ENCODE results near the gene SKIC8.

The SKIC8 gene

GRCh38 chr15:78292219-78292618 is 7.2 kb downstream of the SKIC8 start:
- Histone ChIP-seq H3K4me3 (ENCODE audit: low read depth, low read length) (no peak overlapping the region), H3K27me3 (ENCODE audit: insufficient read depth, low read depth, severe bottlenecking) (no peaks in the 10 kb centered on the region), H3K27ac (no peak overlapping the region), H3K36me3 (no peaks in the 10 kb centered on the region; the same call in 1 of the 2 replicates), H3K9me3 (ENCODE audit: severe bottlenecking) (no peaks in the 10 kb centered on the region)
- DNase-seq, result no peak
- TF ChIP-seq, protein P1, sequence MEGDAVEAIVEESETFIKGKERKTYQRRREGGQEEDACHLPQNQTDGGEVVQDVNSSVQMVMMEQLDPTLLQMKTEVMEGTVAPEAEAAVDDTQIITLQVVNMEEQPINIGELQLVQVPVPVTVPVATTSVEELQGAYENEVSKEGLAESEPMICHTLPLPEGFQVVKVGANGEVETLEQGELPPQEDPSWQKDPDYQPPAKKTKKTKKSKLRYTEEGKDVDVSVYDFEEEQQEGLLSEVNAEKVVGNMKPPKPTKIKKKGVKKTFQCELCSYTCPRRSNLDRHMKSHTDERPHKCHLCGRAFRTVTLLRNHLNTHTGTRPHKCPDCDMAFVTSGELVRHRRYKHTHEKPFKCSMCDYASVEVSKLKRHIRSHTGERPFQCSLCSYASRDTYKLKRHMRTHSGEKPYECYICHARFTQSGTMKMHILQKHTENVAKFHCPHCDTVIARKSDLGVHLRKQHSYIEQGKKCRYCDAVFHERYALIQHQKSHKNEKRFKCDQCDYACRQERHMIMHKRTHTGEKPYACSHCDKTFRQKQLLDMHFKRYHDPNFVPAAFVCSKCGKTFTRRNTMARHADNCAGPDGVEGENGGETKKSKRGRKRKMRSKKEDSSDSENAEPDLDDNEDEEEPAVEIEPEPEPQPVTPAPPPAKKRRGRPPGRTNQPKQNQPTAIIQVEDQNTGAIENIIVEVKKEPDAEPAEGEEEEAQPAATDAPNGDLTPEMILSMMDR (IDR thresholded peaks at IDR 0.05; ENCODE audit: low read depth, low read length), result no peak

DNA sequence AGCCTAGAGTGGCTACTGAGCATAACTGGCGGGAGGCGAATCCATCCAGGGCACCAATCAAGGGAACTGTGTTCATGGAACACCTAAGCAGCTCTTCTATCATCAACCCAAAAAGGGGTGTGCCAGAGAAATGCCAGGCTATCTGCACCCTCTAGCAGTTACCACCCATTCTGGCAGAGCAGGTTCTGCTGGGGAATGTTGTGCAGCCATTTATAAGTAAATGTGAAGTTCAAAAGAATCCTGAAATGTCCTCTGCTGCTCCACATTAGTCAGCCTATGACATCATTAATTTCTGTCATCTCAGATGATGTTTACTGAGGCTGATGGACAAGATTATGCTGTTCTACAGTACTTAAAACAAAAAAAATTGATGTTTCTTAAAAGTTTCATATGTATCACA is 7.7 kb downstream of the SKIC8 start:
- DNase-seq, result no peak
- H3K36me3 ChIP-seq, result no peaks in the 10 kb centered on the region; the same call in 1 of the 2 replicates
- H3K27ac ChIP-seq, result no peak overlapping the region
- H3K9me3 ChIP-seq (ENCODE audit: severe bottlenecking), result no peaks in the 10 kb centered on the region
- TF ChIP-seq, protein P1 (IDR thresholded peaks at IDR 0.05; ENCODE audit: low read depth, low read length), result no peak
- no peak overlapping the region for H3K4me3 ChIP-seq (ENCODE audit: low read depth, low read length)
- H3K27me3 ChIP-seq (ENCODE audit: insufficient read depth, low read depth, severe bottlenecking), result no peaks in the 10 kb centered on the region

- TF ChIP-seq, protein P1 (IDR thresholded peaks at IDR 0.05; ENCODE audit: low read depth, low read length), result no peak
- Histone ChIP-seq H3K27me3 (ENCODE audit: insufficient read depth, low read depth, severe bottlenecking) (no peaks in the 10 kb centered on the region), H3K4me3 (ENCODE audit: low read depth, low read length) (no peak overlapping the region), H3K36me3 (peaks cover 4% of the 10 kb centered on the region), H3K27ac (no peak overlapping the region), H3K9me3 (ENCODE audit: severe bottlenecking) (no peaks in the 10 kb centered on the region)
- no peak for DNase-seq
Measured at GRCh38 chr15:78291052-78291451, 8.4 kb downstream of the SKIC8 start.

DNA sequence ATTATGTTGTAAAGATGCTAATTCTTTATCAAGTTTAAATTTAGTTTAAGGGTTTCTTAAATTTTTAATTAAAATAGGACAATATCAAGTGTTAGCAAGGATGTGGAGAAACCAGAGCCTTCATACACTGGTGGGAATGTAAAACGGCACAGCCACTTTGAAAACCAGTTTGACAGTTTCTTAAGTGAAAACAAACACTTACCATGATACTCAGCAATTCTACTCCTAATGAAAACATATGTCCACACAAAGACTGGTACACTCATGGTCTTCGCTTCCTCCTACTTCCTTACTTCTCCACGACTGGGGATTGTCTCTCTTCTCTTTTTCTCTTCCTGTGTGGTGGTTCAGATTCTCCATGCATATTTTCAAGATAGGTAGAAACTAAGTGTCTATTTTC is 9.2 kb downstream of the SKIC8 start:
- Histone ChIP-seq H3K27me3 (ENCODE audit: insufficient read depth, low read depth, severe bottlenecking) (no peaks in the 10 kb centered on the region), H3K36me3 (peaks cover 8% of the 10 kb centered on the region), H3K27ac (no peak overlapping the region), H3K9me3 (ENCODE audit: severe bottlenecking) (no peaks in the 10 kb centered on the region), H3K4me3 (ENCODE audit: low read depth, low read length) (no peak overlapping the region)
- no peak for DNase-seq
- TF ChIP-seq, protein P1 (IDR thresholded peaks at IDR 0.05; ENCODE audit: low read depth, low read length), result no peak

DNA sequence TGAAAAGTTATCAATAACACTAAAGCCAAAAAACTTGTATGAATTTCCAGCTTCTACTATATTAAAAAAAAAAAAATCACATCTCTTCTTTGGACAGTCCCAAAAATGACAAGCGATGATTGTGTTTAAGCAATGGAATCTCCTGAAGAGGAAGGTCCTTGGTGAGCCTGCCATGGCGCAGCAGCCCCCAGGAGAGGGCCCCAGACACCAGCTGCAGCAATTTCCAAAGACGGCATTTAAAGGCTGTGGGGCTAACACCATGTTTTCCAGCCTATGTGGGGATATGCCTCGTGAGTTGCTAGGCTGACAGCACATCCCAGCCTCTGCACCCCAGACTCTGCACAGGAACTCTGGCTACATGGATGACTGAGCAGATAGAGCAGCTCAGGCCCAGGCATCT is 14.7 kb downstream of the SKIC8 start:
- no peaks in the 10 kb centered on the region for H3K9me3 ChIP-seq (ENCODE audit: severe bottlenecking)
- H3K27ac ChIP-seq, result no peak overlapping the region
- H3K4me3 ChIP-seq (ENCODE audit: low read depth, low read length), result no peak overlapping the region
- H3K36me3 ChIP-seq, result peaks cover 14% of the 10 kb centered on the region
- peak; percentile 27 for DNase-seq
- H3K27me3 ChIP-seq (ENCODE audit: insufficient read depth, low read depth, severe bottlenecking), result no peaks in the 10 kb centered on the region
- TF ChIP-seq, protein P1 (IDR thresholded peaks at IDR 0.05; ENCODE audit: low read depth, low read length), result peak; percentile 60

- no peaks in the 10 kb centered on the region for H3K27me3 ChIP-seq (ENCODE audit: insufficient read depth, low read depth, severe bottlenecking)
- TF ChIP-seq, protein P1 (IDR thresholded peaks at IDR 0.05; ENCODE audit: low read depth, low read length), result no peak
- H3K4me3 ChIP-seq (ENCODE audit: low read depth, low read length), result no peak overlapping the region
- no peak for DNase-seq
- peaks cover 14% of the 10 kb centered on the region for H3K36me3 ChIP-seq
- H3K9me3 ChIP-seq (ENCODE audit: severe bottlenecking), result no peaks in the 10 kb centered on the region
- H3K27ac ChIP-seq, result no peak overlapping the region
Measured at GRCh38 chr15:78282324-78282723, 17.1 kb downstream of the SKIC8 start.

Data from WERI-Rb-1 (cell line).